GM12874 (cell line): ENCODE data around the gene FGG.

Source experiments
- CTCF ChIP-seq: IDR thresholded peaks from 2 replicates; pipeline ENCODE4 v1.5.1; 2011; ENCODE audit warnings: low read depth, mild to moderate bottlenecking, control low read depth, low read length, moderate library complexity; ENCODE audit not compliant: insufficient read depth

Gene FGG

GRCh38 chr4:154611833-154612232, 623 bp downstream of the FGG start:
- TF ChIP-seq CTCF = no peak

GRCh38 chr4:154610582-154610981, 1.9 kb downstream of the FGG start:
- no peak for TF ChIP-seq CTCF

GRCh38 chr4:154609532-154609931, 2.9 kb downstream of the FGG start:
- TF ChIP-seq CTCF = no peak

GRCh38 chr4:154608361-154609252, 3.8 kb downstream of the FGG start:
- TF ChIP-seq CTCF = no peak

GRCh38 chr4:154606728-154607723, 5.4 kb downstream of the FGG start:
- no peak for TF ChIP-seq CTCF

- TF ChIP-seq CTCF = no peak
Measured at GRCh38 chr4:154604696-154605200, 7.7 kb downstream of the FGG start.
